ENCODE data around the gene OR9Q1.
"Not testable (repeated sequence)": the region's sequence is repeated elsewhere in the genome, so short reads cannot be mapped to it uniquely, and the experiment has no call there.

Gene OR9Q1

DNA sequence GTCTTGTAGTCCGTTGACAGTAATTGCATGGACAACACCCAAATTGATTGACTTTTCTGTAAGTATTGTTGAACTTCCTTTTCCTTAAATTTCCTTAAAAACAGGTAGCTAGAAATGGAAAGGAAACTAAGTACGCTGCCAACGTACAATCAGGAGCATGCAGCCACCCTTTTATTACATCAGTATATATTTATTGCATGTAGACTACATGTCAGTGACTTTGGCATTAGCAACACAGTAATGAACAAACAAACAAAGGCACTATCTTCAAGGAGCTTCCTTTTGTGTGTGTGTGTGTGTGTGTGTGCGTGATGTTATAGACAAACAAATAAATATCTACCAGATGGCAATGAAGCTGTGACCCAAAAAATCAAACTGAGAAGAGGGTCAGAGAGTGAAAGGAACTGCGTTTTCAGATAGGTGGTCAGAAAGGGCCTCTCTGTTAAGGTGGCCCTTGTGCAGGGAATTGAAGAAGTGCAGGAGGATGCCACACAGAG, at the start of gene OR9Q1:
Gene OR9Q1, plus strand, starts transcription at position 447 of the 497 bp plus-strand sequence. CDS start 155,564 bp downstream, outside the sequence.
- no peak for DNase-seq

DNA sequence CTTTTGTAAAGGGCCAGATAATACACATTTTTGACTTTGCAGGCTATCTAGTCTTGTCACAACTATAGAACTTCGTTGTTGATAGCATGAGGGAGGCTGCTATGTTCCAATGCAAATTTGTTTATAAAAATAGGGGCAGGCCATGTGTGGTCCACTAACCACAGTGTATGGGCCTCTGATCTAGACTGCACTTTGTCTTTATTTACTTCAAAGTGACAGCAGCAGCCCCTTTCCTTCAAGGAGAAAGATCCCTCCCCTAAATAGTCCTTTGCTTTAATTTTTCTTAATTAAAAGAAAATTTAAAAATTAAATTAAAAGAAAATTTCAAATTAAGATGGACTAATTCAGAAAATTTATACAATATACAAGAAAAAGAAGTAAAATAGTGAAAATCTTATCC, 49.5 kb upstream of the OR9Q1 start:
- no peak for DNase-seq

- no peak for DNase-seq
These were observed 48.7 kb upstream of the OR9Q1 start for GRCh38 chr11:57974848-57975601.

DNA sequence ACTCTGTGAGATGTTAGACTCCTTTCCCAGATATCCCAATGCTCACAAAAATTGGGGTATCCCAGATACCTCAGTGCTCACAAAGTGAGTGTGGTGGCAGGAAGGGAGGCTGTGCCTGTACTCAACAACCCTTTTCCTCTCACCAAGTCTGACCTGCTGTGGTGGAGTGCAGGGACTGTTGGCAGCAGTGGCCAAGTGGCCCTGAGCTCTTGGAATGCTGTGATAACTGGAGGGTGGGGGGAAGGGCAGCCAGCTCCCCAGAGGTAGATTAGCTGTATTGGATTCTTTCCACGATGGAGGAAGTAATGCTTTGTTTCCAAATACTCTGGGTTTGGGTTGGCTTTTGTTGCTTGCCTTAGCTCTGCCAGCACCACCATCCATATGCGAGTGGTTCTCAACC, 46.0 kb upstream of the OR9Q1 start:
- no peak for DNase-seq

DNA sequence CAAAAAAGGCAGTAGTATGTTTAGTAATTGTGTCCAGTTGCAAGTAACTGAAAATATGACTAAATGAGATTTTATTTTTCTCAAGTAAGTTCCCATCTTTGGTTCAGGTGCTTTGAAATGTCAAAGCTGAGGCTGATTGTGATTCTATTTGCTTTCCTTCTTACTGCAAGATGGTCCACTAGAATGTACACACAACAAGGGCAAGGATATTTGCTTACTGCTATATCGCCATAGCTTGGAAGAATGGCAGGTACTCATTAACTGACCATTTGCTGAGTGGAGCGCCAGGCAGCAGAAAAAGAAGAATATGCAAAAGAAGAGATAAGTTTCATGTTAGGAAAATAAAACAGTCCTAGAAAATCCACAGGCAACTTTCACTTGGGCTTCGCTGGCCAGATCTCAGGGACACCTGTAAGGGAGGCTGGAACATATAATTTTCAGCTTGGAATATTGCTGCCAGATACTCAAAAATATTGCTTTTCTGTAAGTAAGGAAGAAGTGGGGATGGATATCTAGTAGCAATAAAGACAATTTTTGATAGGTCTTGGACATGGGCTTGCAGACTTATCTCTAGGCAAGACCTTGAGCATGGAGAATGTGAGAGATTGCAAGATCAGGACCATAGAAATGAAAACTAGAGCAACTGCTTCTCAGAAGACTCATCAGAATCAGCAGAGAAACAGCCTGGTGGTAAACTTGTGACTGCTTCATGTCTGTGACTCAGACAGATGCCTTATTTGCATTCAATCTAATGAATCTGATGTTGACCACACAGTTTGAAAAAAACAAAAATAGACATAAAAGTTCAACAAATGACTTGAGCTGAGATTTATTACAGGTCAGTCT, 44.8 kb upstream of the OR9Q1 start:
- DNase-seq = no peak

GRCh38 chr11:57979532-57980079, 44.1 kb upstream of the OR9Q1 start:
- DNase-seq = no peak

DNA sequence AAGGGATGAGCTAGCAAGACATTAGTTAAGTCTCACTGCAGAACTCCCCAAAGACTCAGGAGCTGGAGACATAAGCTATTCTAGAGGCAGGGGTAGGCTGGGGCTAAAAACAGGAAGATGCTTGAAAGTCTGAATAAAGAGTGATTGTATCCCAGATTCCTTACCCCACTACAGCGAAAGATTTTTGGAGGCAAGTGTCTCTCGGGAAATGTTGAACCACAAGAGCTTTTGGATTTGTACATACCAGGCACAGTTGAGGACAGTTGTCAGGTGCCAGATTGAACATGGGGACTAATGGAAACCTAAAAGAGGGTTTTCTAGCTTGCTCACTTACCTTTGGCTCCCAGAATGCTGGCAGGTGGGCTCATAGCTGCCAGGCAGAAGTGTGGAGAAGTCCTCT, 43.5 kb upstream of the OR9Q1 start:
- no peak for DNase-seq

DNA sequence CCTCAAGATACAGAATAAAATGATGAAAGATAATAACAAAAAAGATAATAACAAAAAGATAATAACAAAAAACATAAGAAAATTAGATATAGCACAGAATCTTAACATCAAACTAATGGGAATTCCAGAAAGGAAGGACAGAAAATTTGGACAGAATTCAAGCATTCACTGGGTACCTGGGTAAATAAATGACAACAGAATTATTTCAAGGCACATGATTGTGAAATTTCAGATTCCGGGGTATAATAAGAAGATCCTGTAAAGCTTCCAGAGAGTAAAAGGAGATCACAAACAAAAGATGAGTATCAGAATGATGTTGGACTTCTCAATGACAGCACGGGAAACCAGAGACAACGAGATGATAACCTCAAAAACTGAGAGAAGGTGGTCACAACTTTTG, 42.1 kb upstream of the OR9Q1 start:
- DNase-seq = no peak

GRCh38 chr11:57982776-57983175, 40.9 kb upstream of the OR9Q1 start:
- DNase-seq = no peak

GRCh38 chr11:57983191-57983590, 40.5 kb upstream of the OR9Q1 start:
- DNase-seq = no peak

DNA sequence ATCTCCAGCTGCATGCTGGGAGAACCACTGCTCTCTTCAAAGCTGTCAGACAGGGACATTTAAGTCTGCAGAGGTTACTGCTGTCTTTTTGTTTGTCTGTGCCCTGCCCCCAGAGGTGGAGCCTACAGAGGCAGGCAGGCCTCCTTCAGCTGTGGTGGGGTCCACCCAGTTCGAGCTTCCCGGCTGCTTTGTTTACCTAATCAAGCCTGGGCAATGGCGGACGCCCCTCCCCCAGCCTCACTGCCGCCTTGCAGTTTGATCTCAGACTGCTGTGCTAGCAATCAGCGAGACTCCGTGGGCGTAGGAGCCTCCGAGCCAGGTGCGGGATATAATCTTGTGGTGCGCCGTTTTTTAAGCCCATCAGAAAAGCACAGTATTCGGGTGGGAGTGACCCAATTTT, 24.2 kb upstream of the OR9Q1 start:
- DNase-seq = not testable (repeated sequence)

DNA sequence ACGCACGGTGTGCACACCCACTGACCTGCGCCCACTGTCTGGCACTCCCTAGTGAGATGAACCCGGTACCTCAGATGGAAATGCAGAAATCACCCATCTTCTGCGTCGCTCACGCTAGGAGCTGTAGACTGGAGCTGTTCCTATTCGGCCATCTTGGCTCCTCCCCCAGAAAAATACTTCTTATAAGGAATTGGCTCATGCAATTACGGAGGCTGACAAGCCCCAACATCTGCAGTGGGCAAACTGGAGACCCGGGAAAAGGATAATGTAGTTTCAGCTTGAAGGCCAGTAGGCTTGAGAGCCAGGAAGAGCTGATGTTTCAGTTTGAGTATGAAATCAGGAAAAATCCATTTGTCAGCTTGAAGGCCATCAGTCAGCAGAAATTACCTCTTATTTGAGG, 23.7 kb upstream of the OR9Q1 start:
- not testable (repeated sequence) for DNase-seq

DNA sequence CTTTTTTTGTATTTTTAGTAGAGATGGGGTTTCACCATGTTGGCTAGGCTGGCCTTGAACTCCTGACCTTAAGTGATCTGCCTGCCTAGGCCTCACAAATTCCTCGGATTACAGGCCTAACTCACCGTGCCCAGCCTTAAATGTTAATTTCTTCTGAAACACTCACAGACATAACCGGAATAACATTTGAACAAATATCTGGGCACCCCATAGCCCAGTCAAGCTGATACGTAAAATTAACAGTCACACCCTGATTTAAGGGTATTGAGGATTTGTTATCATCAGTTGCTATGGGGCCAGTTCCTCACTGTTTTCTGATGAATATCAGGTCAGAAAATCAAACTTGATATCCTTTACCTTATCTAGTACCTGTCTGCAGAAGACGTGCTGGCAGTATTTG, 23.0 kb upstream of the OR9Q1 start:
- DNase-seq = no peak

DNA sequence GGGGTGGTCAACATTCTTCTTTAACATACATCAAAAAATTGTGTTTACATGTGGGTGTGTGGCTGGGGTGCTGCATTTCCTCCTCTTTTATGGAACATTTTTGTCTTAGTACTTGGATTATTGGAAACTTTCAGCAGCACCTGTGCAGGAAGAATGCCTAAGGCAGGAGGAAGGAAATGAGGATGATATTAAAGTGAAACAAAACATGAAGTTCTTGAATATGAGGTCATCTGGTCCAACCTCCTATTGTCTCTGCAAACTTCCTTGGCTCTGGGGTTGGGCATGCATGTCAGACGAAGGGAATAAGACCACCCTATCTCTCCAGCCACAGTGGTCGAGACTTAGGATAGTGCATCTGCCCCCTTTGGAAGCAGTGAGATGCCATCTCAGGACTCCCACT, 20.6 kb upstream of the OR9Q1 start:
- no peak for DNase-seq

GRCh38 chr11:58003591-58003990, 20.1 kb upstream of the OR9Q1 start:
- DNase-seq = no peak

GRCh38 chr11:58004664-58005063, 19.0 kb upstream of the OR9Q1 start:
- DNase-seq = no peak

GRCh38 chr11:58006940-58007339, 16.7 kb upstream of the OR9Q1 start:
- DNase-seq = no peak

- no peak for DNase-seq
These were observed 11.9 kb upstream of the OR9Q1 start for GRCh38 chr11:58011771-58012170.

DNA sequence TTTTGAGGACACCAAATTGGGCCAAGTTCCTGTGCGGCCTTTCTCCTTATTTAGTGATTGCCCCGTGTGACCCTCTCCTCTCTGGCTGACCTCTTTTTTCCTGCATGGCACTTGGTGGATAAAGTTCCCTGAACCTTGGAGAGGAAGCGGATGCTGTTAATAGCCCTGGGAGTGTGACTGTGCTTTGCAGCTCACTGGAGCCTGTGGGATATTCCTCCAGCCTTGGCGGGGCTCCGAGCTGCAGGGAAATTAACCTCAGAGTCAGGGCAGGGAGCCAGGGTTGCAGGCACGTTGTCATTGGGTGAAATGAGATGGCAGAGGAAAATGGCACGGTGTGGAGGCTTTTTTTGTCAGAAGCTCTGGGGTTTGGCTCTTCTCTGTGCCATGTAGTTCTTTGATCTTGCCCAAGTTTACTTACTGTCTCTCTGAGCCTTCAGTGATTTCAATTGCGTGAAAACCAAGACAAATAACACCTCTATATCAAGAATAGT, 965 bp downstream of the OR9Q1 start:
- no peak for DNase-seq

DNA sequence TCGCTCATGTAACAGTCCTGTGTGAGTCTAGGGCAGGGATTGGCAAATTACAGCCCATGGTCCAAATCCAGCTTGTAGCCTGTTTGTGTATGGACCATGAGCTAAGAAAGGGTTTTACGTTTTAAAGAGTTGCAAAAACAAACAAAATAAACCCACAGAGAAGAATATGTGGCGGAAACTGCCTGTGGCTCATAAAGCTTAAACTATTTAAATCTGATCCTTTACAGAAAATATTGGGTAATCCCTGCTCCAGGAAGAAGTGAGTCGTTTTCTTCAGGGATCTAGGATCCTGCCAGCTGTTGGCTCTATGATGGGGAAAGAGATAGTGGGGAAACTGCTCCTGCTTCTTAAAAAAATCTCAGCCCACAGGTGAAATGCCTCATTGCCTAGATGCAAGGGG, 3.7 kb downstream of the OR9Q1 start:
- DNase-seq = no peak

DNA sequence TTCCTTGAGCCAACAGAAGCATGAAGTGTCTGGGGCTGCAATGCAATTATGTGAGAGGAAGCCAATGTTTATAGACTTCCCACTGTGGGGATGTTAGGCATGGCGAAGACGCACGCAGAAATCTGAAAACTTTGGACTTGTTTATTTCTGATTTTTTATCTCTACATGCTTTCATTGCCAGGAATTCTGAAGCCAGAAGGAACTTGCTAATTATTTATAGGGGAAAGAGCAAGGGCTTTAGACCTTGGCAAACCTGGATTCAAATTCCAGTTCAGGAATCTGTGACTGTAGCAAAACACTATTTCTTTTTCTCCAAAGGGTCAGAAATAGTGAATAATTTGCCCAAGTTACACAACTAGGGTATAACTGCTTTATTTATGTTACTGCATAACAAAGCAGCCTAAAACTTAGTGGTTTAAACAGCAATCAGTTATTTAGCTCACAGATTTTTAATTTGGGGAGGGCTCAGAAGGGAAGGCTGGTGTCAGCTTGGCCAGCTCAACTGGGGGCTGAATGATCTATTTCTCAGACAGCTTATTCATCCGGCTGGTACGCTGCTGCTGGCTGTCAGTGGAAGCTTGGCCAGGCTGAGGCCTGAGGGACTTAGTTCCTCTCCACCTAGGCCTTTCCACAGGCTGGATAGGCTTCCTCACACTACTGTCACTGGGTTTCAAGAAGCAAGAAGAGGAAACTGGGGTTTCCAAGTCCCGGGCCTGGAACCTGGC, 5.2 kb downstream of the OR9Q1 start:
- DNase-seq = no peak

DNA sequence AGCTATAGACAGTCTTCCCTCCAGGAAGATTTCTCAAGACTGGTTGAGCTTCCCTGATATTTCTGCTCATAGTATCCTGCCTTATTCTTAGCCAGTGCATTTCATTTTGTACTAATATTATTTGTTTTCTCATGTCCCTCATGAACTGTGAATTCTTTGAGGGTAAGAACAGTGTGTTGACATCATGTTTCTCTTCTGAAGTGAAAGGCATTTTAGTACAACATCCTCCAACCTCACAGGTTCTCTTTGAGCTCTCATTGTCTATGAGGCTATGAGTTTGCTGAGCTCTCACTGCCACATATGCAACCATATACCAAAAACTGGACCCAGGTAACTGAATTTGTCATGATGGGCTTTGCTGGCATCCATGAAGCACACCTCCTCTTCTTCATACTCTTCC, 7.0 kb downstream of the OR9Q1 start, which contains the start of gene OR6Q1:
Gene OR6Q1, plus strand, starts transcription at position 301 of the 400 bp plus-strand sequence. Its CDS starts 0 bp downstream, at position 301.
- DNase-seq = no peak

GRCh38 chr11:58034471-58034870, 10.8 kb downstream of the OR9Q1 start:
- DNase-seq = no peak

All from NCI-H1930 (cell line).